ENCODE data around the gene RPL31.

RPL31 gene

DNA sequence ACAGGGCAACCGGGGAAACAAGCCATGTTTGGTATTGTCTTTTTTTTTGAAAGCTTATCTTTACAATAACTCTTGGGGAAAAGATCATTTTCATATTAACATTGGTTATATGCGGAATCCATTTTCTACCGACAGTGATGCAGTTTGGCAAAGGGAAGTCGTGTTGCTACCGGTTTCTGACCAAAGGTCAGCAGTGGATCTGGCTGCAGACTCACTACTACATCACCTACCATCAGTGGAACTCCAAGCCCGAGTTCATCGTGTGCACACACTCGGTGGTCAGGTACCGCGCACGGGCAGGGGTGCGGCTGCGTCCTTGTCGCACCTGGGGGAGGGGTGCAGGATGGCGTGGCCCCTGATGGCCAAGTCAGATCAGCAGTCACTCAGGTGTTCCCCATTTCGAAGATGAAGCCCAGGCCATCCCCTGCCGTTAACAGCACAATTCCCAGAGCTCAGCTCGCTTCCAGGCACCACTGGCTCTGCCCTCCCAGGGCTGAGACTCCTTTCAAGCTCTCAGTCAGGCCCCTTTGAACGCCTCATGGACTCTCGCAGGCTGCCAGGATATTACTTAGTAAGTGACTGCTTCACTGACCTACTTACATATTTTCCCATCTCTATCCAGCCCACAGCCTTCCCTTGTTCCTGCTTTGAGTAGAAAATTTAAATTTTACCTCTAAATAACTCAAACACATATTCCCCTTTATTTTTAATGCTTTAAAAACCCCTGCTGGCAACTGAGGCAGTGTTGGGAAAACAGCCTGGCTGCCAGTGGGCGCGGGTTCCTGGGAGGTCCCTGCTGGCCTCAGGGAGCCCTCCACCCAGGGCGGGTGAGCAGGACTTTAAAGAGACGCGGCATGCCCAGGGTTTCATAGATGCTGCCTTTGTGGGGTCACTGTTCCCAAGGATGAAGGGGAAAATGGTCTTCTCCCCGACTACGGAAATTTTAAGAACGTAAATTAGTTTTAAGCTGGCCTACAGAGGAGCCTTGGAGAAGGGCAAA, 33.6 kb upstream of the RPL31 start:
- DNase-seq = no peak

DNA sequence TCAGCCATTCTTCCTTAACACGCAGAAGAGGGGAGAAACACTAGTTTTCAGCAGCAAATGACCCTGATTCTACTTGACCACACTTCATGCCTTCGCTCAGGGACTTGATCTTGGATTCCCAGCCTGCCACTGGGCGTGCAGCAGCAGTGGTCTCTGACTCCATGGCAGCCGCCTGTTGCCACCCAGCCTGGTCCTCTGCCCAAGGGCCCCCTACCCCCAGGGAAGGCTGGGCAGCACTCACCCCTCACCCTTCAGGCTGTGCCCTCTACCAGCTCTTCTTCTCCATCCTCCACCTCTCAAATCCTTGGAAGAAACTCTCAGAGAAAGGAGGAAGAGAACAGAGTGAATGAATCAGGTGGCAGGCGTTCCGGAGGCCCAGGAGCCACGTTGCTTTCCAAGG, 32.1 kb upstream of the RPL31 start:
- no peak for DNase-seq

DNA sequence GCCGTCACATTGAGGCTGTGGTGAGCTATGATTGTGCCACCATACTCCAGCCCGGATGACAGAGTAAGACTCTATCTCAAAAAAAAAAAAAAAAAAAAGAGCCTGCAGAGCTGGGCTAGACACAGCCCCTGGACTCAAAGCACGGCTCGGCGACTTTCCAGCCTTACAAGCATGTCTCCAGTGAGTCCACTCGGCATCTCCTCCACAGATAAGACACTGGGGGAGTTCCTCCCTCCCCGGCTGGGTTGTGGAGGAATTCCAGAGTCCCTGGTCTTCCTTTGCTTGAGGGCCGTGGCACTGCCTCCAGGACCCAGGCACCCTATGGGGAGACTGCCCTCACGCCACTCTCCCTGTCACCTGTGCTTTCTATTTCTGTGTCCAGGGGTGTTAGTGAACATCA, 30.9 kb upstream of the RPL31 start:
- DNase-seq = no peak

DNA sequence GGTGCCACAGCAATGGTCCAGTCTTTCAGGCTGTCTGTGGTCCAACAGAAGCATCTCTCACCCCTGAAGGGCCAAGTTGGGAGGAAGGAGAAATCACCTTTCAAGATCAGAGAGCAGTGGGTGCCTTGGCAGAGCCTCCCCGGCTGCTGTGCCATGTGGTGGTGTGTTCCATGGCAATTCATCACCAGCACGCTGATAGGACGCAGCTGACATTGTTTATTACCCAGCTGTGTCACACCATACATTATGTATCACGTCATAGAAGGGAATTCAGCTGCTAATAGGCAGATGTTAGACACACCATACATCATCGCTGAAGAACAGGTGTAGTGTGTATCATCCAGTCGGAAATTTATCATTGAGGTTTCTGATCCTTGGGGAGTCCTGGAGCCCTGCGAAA, 29.6 kb upstream of the RPL31 start:
- no peak for DNase-seq

DNA sequence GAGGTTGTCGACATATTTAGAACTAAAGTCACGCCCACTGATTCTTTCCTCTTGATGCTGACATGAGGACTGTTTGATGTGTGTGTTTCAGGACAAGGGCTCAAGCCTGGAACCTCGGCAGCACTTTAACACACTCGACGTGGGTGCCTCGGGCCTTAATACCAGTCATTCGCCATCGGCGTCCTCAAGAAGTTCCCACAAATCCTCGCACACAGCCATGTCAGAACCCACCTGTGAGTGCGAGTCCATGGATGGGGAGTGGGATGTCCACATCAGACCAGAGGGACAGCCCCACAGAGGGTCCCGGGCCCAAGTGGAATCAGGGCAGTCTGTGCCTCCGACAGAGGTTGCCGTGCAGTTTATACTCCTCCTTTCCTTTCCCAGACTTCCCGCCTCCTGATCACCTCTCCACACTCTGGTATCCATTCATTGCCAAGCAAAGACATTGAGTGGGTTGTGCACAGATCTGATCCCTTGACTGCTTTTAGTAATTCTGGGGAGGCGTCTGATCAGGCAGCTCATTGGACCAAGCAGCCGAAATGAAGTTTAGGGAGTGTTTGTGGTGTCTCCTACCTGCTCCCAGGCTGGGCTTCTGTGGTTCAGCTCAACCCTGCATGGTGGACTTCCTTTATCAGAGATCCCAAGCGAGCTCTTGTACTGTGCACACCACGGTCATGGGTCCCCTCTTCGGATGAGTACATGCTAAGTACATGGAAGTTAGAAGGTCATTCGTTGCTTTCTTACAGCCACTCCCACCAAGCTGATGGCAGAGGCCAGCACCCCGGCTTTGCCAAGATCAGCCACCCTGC, 27.2 kb upstream of the RPL31 start:
- DNase-seq = no peak

DNA sequence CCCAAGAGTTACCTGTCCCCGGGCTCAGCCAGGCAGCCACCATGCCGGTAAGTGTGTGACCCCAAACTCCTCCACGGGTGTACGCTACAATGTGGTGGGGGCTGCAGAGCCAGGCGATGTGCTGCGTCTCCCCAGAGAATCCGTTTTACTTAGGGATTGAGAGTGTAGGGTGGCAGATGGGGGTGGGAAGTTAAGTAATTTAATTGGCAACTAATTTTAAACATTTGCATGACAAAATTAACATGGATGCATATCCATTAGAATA, 26.6 kb upstream of the RPL31 start:
- DNase-seq = no peak

DNA sequence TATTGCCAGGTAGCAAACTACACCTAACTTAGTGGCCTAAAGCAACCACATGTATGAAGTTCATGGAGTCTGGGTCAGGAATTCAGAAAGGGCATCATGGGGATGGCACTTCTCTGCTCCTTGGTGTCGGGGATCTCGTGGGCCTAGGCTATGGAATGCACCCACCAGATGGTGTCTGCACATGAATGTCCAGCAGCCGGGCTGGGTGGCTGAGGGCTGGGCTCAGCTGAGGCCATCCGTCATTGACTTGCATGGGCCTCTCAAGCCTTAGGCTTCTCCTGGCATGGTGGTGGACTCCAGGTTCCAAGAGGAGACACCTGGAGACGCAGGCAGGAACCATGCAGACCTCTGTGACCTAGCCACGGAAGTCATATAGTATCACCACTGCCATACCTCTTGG, 26.0 kb upstream of the RPL31 start:
- DNase-seq = no peak

DNA sequence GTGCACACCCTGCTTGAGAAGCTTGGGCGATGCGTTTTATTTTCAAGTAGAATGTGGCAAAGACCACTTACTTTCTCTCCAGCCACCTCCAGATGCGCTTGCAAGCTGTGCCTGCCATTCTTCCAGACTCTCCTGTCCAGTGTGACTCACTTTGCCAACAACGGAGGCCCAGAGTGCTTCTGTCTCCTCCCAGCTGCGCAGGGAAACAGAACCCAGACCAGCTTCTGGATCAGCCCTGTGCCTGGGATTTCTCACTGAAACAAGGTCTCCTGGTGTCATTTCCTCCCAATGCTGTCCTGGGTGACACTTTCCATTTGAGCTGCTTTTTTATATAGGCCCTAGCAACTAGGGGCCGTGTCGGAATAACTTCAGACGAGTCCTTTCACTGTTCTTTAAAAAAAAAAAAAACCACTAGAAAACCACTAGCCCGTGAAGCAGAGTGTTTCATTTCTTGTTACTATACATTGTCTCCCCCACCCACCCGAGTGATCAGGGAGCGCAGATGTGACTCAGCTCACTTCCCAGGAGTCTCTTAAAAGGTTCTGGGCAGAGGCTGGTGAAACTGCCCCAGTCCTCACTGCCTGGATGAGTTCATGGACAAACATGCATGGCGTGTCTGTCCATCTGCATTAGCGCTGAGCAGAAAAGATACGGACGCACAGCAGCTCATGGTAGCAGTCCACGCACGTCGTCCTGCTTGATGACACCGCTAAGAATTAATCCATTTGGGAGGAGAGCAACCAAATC, 25.3 kb upstream of the RPL31 start:
- DNase-seq = peak; percentile 26

DNA sequence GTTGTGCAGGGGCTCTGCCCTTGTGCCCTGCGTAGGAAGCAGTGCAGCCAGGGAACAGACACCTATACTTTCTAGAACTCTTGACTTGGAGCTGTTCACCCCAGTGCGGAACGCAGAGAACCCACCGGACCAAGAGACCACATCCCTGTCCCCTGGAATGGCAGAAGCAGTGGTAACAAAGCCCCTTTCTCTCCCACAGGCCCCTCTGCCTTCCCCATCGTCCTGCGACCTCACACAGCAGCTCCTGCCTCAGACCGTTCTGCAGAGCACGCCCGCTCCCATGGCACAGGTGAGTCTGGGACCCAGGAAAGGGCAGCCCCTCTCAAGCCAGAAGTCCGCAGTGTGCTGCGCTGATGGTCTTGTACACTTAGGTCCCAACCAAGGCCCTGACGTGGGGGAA, 24.6 kb upstream of the RPL31 start:
- no peak for DNase-seq

DNA sequence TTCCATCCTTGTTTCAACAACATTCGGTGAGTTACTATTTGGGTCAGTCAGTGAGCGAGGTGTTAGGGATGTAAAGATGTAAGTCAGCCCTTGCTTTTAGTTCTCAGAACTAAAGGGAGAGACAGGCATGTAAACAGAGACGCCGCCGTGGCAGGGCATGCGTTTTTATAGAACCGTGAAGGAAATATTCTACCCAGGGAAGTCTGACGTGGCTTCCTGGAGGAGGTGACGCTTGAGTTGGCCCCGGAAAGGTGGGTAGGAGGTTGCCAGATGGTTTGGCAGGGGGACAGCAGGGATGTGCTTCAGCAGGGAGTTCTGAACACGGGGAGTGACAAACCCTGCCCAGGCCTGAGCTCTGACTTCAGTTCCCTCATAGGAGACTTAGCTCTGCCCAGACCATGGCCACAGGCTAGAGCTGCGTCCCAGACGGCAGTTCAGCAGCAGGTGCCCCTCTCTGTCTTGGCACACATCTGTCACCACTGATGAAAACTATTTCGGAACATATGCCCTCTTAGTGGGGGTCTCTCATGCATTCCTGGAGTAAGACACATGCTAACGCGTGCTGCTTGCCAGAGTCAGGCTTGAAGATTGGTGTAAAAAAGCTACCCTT, 23.4 kb upstream of the RPL31 start:
- DNase-seq = no peak

DNA sequence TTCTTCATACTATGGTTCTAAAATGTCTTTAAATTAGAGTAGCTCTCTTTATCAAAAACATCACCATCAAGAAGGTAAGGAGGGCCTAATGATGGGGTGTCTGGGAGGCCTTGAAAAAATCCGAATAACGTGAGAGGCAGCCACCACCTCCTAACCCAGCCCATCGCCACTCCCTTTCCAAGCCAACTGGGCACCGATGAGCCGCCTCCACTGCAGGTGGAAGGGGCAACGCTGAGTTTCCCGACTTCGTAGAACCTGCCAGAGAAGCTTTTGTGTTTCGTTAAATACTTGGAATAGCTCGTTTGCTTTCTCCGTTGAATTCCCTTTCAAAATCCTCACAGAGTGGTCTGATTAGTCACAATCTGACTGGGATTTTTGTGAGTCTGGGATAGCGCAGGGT, 22.0 kb upstream of the RPL31 start:
- no peak for DNase-seq

DNA sequence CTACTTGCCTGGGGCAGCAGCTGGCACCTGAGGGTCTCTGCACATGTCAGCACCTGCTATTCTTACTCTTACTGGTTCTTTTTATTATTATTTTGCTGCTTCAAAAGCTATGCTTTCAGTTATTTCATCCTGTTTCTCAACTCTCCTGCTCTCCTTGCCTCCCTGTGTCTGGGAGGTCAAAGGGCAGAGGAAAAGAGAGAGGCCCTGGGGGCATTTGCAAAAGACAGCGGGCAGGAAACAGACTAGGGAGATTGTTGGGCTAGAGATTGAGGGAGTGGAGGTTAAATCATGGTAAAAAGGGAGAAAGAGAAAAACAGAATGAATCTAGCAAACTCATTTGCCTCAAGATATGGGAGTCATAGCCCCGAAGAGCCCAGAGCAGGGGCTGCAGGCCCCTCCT, 21.1 kb upstream of the RPL31 start:
- no peak for DNase-seq

DNA sequence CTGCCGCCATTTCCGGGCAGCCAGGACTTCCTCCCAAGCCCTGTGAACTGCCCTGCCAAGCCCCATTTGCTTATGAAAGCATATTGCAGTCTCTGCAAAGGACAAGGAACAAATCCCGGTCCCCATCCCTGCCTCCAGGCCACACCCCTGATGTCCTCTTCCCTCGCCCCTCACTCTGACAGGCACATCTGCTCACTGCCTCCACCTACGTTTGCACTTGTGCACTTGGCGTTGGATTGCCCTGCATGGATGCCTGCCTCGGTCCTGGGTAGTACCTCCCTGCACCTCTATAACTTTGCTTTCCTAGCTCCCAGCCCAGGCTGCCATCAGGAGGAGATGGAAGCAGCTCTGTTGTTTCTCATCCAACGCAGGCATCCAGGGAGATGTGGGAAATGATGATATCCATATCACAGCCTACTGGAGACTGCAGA, 19.6 kb upstream of the RPL31 start:
- no peak for DNase-seq

DNA sequence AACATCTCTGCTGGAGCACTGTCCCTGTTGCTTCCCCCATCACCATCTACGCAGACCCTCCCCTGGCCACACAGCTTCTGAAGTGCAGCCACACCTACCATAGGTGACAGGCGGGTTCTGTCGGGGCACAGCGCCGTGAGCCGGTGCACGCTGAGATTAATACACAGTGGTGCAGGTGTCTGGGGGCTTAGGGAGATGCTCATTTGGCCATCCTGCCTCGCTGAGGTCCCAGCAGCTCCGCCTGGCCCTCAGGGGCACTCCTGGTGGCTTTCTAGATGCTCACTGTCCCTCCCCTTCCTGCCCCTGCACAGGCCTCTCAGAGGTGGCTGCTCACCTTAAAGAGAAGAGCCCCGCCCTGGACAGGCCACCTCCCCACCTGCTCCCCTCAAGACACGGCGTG, 18.9 kb upstream of the RPL31 start:
- DNase-seq = no peak

DNA sequence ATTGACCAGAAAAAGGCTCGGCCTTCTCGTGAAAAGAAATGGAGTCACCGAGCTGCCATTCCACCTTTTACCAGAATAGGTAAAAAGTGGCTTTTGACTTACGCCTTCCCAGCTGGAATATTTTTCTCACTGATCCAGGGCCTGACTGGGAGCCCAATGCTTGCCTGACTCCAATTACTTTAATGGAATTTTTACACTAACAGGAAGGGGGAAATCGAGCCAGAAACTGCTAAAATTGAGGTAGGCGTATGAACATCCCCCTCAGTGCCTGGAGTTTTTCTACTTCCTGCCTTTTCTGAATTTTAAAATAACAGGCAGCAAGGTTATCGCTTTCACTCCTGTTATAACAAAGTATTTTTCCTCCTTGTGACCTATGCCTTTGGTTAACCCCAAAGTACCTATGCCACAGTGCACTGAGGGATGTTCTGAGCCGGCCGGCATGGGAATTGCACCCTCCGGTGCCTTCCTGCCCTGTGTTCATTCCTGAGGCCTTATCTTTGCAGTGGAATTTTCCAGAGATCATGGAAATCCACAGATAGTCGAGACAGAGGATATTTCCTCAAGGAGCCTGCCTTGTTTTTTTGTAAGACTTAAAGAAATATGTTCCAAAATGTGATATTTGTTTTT, 18.3 kb upstream of the RPL31 start:
- no peak for DNase-seq

DNA sequence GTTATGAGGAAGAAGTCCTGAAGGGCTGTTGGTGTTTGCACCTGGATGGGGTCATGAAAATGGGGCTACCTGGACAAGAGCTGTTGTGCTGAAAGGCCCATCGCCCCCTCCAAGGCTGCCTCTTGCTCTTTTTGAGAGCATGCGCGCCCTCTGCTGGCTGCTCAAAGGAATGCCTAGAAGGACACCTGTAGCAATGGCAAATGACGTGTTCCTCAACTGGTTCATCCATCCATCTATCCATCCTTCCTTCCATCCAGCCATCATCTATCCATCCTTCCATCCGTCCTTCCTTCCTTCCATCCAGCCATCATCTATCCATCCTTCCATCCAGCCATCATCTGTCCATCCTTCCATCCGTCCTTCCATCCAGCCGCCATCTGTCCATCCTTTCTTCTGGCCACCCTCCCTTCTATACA, 17.2 kb upstream of the RPL31 start:
- no peak for DNase-seq

DNA sequence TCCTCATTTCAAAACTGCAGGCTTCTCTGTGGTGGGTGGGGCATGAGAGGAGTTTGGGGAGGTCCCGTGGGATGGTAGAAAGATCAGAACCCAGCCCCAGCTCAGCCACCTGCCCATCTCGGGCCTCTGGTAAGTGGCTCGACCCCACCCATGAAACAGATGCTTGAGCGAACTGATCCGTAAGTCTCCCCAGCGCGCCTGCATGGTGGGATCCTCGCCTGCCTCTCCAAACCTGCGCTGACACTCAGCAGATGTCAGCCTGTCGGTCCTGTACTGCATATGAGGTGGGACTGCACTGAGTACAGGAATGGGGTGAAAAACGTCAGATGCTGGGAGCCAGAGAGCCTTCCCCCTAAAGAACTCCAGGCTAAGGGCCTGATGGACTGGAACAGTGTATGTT, 15.9 kb upstream of the RPL31 start:
- no peak for DNase-seq

DNA sequence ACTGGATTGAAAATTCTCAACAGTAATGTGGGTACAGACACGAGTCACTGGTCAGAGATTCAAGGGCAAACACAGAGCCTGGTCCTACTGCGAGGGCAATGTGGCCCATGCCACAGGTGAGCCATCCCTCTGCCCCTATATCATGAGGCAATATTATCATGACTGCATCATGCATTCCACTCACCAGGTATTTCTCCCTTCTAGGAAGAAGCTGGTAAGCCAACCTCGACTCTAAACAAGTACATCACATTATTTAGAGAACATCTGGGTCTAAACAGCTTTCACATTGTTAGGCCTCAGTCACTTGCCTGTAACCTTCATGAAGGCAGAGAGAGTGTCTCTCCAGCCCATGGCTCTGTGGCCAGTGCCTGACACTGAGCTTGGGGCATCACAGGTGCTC, 14.6 kb upstream of the RPL31 start:
- DNase-seq = no peak

DNA sequence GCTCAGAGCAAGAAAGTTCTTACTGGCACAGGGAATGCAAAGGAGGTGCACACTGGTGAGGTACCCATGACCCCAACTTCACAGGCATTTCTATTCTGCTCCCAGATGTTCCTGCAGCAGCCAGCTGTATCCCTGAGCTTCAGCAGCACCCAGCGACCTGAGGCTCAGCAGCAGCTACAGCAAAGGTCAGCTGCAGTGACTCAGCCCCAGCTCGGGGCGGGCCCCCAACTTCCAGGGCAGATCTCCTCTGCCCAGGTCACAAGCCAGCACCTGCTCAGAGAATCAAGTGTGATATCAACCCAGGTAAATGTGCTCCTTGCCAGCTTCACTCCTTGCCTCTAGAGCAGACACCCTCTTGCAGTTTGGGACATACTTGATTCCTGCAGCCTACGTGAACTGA, 14.1 kb upstream of the RPL31 start:
- no peak for DNase-seq

DNA sequence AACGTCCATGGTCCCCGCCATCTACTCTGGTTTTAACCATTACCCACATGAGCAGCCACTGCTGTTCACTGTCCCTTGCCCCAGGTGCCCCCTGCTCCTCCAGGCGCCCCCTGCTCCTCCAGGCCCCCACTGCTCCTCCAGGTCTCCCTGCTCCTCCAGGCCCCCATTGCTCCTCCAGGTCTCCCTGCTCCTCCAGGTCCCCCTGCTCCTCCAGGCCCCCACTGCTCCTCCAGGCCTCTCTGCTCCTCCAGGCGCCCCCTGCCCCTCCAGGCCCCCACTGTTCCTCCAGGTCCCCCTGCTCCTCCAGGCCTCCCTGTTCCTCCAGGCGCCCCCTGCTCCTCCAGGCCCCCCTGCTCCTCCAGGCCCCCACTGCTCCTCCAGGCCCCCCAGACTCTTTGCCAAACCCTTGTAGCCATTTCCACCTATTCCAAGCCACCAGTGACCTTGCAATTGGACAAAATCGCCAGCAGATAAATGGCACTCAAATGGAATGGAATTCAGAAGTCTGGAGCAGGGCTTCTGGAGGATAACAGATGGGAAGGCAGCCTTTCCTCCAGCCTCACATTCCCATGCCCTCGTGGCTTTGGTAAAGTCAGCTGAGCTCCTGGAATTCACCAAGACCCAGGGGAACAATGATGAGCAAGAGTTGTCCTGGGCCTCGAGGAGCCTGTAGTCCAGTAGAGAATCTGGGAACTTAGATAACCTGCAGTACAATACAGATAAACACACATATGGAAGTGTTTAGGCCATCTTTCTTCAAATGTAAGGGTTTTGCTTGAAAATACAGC, 13.3 kb upstream of the RPL31 start:
- no peak for DNase-seq

DNA sequence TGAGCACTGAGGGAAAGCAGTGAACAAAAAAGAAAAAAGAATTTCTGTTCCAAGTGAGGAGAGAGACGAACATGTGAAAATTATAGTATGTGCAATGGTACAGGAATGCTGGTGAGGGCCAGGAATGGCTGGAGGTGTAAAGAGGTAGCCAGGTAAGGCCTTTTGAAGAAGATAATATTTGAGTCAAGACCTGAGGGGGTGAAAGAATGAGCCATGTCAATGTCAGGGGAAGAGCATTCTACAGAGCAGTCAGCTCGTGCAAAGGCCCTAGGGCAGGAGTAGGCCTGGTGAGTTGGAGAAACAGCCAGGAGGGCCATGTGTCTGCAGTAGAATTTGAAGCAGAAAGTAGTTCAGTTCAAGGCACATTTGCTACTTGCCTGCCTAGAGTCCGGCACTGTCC, 12.4 kb upstream of the RPL31 start:
- no peak for DNase-seq
